HG03520 (cell line): ENCODE measurements around the gene ARF1.

Experiments
- ATAC-seq: cut with Tn5 transposase; IDR thresholded peaks from one replicate; pipeline ENCODE4 v1.9.1; 2021; ENCODE audit warnings: mild to moderate bottlenecking, moderate library complexity; ENCODE audit not compliant: unreplicated experiment

The ARF1 gene

DNA sequence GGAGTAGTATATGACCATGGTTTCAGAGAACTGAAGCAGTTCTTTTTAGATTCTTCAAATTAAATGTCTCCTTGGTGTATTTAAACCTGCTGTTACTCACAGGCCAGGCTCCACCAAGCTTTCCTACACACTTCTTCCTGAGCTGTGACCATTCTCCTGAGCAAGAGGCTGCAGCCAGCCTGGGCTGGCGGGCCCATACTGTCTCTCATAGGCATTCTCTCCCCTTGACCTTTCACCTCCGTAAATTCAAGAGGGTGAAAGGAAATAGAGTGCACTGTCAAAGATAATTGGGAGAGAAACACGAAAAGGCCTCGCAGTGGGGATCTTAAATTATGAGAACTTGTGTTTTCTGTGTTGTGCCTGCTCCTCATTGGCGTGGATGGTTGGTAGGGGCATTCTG lies 2.3 kb downstream of the ARF1 start:
- ATAC-seq = no peak

DNA sequence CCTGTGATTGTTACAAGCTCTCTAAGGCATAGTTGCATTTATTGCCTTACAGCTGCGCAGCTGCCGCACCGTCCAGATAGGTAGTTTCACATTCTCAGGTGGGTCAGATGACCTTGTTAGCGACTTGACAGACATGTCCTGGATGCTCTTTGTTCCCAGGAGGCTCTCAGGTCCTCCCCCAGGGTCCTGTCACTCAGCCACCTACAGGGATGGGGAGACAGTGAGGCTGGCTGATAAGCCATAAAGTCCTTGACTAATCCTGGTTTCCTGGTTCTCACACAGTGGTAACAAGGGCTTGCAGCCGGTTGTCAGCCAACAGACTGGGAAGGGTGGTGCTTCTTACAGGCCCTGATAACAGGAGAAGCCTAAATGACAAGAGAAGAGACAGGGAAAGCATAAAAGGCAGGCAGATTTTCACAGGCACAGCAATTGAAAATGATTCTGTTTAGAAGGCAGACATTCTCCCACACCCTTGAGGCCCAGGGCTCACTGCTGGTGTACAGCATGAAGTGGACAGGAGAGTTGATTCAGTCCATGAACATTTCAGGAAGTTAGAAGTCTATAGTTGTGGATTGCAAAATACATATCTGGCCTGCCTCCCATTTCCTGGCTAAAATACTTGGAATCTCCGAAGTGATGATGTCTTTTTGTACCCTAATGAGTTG lies 2.9 kb downstream of the ARF1 start:
- ATAC-seq = no peak

- no peak for ATAC-seq
Measured at GRCh38 chr1:228087771-228088251, 5.3 kb downstream of the ARF1 start.

- ATAC-seq = no peak
Measured at GRCh38 chr1:228088586-228089498, 6.3 kb downstream of the ARF1 start.

DNA sequence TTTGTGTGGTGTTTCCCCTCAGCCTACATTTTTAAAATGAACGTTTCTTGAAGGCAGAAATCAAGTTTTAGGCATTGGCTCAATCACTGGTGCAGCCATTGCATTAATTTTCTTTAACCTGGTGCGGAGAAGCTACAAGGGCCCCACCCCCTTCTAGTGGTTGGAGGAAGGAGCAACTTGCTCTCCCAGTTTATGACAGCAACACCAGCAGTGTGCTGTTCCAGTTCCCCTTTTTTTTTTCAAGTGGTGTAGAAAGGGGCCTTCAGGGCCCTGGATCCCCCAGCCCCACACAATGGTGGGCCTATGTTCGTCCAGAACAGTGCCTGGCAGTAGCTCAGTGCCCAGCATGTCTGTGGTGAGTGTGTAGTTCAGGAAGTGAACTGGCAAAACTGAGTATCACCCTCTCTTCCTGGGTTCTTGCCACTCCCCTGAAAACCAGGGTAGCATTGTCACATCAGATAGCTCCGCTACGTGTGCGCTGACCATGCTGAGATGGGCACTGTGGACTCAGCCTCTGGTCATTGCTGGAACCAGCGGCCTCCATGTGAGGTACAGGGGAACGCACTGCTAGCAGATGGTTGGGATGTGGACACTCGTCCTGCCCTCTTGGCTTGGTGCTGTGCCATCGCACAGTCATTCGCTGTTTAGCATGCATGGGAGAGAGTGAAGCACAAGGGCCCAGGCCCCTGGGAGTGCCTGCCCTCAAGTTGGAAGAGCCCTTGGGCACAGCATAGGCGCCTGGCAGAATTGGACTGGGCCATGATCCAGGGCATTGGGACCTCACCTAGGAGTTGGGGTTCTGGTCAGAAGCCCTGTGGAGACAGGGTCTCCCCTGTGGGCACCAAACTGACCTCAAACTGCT lies 7.2 kb downstream of the ARF1 start:
- ATAC-seq = no peak

GRCh38 chr1:228090613-228091081 lies 8.1 kb downstream of the ARF1 start:
- ATAC-seq = no peak

GRCh38 chr1:228091084-228091483 lies 8.6 kb downstream of the ARF1 start:
- ATAC-seq = no peak

DNA sequence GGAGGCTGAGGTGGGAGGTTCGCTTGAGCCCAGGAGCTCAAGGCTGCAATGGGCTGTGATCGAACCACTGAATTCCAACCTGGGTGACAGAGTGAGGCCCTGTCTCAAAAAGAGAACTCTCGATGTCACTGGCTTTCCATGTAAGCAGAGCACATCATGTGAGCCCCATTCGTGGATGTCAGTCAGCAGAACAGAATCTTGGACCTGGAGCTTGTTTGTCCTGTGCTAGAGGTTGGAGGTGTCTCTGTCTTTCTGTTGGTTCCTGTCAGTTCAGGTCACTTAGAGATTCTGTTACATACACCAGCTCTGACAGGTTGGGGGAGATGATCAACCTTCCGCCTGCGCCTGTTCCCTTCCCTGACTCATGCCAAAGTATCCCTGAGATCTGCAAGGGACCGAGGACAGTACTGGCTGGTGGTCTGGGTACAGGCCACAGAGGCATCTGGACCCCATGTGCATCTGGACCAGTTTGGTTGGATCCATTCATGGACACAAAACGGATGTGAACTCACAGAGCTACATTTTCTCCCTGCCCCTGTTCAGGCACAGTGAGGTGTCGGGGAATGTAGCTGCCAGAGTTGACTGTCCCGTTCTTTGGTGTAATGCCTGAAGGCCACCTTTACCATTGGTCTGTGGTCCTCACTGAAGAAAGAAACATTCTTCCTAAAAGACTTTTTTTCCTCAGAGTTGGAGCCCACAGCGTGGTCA lies 10.0 kb downstream of the ARF1 start:
- ATAC-seq = no peak

GRCh38 chr1:228093050-228093906 lies 10.8 kb downstream of the ARF1 start:
- ATAC-seq = no peak

- no peak for ATAC-seq
Measured at GRCh38 chr1:228094432-228095016, 12.0 kb downstream of the ARF1 start.

DNA sequence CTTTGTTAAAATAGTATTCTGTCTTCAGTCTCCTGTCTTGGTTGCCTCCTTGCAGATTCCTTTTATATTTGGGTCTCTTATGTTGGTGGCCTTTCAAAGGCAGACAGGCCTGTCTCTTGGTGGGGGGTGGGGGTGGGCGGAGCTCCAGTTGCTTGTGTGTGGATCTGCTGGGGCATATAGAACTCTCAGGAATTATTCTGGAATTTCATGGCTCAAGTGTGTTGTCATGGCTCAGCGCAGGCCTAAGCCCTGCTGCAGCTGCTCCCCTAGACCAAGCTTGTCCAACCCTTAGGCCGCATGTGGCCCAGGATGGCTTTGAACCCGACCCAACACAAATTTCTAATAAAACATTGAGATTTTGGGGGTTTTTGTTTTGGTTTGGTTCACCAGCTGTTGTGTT lies 12.7 kb downstream of the ARF1 start:
- no peak for ATAC-seq

GRCh38 chr1:228095938-228096337 lies 13.4 kb downstream of the ARF1 start:
- no peak for ATAC-seq

GRCh38 chr1:228096416-228097332 lies 14.2 kb downstream of the ARF1 start:
- ATAC-seq = no peak

- no peak for ATAC-seq
Measured at GRCh38 chr1:228097333-228098081, 15.0 kb downstream of the ARF1 start.

GRCh38 chr1:228098323-228098931 lies 15.9 kb downstream of the ARF1 start:
- no peak for ATAC-seq

GRCh38 chr1:228099331-228099732 lies 16.8 kb downstream of the ARF1 start:
- no peak for ATAC-seq
